Activated T-cell treated with anti-CD3 and anti-CD28 coated beads, Interleukin-2, amount 50 U/mL, for 1 hour (primary cell): ENCODE measurements around the gene NUCB2.

ENCODE experiments used
- DNase-seq: peaks from one replicate; pipeline ENCODE4 v3.0.0-alpha.2; 2020

Gene NUCB2

GRCh38 chr11:17272801-17273200 lies 3.7 kb upstream of the NUCB2 start:
- DNase-seq = no peak

GRCh38 chr11:17273211-17273610 lies 3.3 kb upstream of the NUCB2 start:
- DNase-seq = no peak

- no peak for DNase-seq
Observed at GRCh38 chr11:17273668-17274282, 2.8 kb upstream of the NUCB2 start.

DNA sequence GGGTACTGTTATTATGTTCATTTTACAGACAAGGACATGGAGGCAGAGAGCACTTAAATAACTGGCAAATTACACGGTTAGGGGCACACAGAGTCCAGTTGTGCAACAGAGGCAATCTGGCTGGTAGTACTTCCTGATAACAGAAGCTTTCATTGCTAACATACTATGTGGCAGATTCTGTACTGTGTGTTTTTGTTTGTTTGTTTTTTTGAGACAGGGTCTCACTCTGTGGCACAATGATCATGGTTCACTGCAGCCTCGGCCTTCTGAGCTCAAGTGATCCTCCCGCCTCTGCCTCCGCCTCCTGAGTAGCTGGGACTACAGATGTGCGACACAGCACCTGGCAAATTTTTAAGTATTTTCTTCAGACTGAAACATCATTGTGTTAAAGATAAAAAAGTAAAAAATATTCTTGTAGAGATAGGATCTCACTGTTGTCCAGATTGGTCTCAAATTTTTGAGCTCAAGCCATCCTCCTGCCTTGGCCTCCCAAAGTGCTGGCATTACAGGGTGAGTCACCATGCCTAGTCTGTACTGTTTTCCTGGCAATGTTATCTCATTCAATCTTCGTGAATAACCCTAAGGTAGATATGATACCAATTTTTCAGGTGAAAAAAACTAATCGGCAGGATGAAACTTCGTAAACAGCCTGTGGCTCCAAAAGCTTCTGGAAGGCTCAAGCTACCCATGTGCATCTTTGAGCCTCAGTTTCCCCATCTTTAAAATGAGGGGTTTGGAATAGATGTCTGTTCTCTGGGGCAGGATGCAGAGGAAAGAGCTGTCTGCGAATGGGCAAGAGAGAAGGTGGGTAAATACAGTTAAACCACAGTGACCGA lies 921 bp upstream of the NUCB2 start:
- no peak for DNase-seq

DNA sequence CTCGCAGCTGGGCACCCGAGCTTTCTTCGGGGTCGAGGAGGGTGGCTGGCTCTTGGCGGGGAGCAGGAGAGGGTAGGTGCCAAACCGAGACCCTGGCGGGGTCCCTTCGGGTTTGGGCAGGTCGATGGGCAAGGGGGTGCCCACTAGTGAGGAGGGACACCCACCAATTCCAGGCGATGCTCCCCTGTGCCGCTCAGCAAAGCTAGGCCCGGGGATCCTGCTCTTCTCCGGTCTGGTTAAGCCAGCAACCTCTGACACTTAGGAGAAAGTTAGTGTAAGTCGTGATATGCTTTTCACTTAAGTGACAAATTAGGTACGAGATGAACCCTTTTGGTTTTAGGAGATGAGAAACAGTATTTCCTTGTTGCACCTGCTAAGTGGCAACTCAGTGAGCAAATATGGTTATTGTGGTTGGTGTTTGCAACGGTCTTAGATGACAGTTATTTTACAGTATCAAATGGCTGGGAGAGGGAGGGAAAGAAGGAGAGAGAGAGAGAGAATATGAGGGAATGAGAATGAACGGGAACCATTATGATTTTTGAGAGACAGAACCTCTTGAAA lies 565 bp downstream of the NUCB2 start:
- DNase-seq = no peak

- no peak for DNase-seq
Observed at GRCh38 chr11:17280494-17281127, 4.1 kb downstream of the NUCB2 start.

DNA sequence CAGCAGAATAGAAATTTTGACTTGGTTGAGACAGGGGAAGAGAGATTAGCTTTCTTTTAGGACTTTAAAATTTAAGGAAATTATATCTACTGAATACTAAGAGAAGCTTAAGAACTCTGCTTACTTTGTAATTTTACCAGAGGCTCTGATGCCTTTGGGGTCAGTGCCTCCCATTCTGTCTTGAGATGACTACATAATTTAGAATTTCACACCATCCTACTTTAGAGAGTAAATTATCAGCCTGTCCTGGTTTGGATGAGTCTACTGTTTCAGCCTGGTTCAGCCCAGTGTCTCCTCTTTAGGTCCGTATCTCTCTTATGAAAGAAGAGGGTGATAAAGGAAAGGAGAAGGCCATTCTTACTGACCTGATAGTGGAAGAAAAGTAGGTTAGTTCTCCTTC lies 9.8 kb downstream of the NUCB2 start:
- no peak for DNase-seq

- DNase-seq = no peak
Observed at GRCh38 chr11:17287058-17287457, 10.5 kb downstream of the NUCB2 start.

- no peak for DNase-seq
Observed at GRCh38 chr11:17291710-17292109, 15.2 kb downstream of the NUCB2 start.

- no peak for DNase-seq
Observed at GRCh38 chr11:17293311-17293710, 16.8 kb downstream of the NUCB2 start.

- DNase-seq = no peak
Observed at GRCh38 chr11:17294033-17294432, 17.5 kb downstream of the NUCB2 start.

DNA sequence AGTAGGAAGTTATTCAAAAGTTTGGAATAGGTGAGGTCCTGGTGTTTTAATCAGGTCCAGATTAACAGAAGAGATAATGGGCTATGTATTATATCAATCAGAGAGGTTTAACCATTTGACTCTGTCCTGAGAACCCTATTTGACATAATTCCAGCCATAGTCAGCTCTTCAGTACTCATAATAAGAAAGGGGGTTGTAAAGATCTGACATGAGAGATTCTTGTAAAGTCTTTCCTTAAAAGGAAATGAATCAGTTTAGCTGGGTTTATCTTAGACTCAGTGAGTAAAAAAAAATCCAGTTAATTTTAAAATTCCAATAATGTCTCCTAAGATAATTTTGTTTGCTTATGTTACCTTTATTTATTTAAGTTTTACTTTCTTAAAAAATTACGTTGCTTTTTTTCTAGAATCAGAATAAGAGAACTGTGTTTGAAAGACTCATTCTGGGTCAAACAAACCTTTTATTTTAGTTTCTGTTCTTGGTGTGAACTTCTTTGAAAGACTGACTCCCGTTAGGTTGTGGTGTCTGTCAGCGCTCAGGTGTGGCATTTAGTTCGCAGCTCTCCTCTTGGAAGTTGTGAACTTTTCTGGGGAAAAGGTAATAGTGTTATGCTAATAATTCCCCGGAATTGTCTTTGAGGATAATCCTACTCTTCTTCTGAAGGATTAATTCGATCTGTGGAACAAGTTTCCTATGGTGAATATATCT lies 20.5 kb downstream of the NUCB2 start:
- DNase-seq = no peak

DNA sequence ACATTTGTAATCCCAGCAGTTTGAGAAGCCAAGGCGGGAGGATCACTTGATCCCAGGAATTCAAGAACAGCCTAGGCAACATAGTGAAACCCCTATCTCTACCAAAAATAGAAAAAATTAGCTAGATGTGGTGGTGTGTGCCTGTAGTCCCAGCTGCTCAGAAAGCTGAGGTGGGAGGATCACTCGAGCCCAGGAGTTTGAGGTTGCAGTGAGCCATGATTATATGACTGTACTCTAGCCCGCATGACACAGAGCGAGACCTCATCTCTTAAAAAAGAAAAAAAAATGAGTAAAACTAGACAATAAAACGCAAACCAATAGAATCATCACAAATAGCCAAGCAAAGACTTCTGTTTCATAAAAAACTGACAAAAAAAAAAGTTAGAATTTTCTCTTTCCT lies 21.8 kb downstream of the NUCB2 start:
- no peak for DNase-seq

DNA sequence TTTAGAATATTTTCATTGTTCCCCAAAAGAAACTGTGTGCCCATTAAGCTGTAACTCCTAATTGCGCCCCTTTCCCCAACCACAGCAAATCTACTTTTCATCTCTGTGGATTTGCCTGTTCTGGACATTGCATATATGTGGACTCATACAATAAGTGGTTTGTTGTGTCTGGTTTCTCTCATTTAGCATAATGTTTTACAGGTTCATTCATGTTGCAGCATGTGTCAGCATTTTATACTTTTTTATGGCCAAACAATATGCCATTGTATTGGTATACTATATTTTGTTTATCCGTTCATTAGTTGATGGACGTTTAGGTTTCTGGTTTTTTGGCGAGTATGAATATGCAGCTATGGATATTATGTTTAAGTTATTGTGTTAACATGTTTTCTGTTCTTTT lies 23.8 kb downstream of the NUCB2 start:
- DNase-seq = no peak

- no peak for DNase-seq
Observed at GRCh38 chr11:17313349-17314231, 37.1 kb downstream of the NUCB2 start.

DNA sequence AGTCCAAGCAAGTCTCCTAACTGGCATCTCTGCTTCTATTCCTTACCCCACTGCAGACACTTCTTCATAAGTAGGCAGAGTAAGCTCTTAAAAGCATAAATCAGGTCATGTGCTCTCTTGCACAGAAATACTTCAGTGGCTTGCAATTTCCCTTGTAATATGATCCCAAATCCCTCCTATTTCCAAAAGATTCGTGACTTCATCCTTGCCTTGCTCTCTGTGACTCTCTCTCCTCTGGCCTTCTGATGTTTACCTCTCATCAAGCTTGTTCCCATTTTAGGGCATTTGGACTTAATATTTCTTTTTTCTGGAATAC lies 37.7 kb downstream of the NUCB2 start:
- DNase-seq = no peak

GRCh38 chr11:17314904-17315426 lies 38.4 kb downstream of the NUCB2 start:
- DNase-seq = no peak

- DNase-seq = no peak
Observed at GRCh38 chr11:17328871-17329494, 52.4 kb downstream of the NUCB2 start.

DNA sequence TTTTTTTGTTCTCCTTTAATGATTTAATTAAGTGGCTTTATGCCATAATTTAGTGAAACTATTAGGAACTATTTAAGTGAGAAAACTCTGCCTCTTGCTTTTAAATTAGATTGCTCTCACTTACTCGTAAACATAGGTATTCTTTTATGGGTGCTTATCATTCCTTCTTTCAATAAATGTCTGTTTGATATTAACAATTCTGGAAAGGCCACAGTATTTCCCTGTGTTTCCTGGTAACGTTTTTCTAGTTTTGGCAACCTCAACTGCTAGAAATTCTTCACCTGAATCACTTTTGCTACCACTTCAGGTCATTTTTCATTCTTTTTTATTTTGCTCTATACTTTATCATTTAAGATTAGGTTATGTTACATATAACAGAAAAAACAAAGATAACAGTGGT lies 55.1 kb downstream of the NUCB2 start:
- DNase-seq = no peak

- DNase-seq = no peak
Observed at GRCh38 chr11:17333799-17334586, 57.5 kb downstream of the NUCB2 start.

DNA sequence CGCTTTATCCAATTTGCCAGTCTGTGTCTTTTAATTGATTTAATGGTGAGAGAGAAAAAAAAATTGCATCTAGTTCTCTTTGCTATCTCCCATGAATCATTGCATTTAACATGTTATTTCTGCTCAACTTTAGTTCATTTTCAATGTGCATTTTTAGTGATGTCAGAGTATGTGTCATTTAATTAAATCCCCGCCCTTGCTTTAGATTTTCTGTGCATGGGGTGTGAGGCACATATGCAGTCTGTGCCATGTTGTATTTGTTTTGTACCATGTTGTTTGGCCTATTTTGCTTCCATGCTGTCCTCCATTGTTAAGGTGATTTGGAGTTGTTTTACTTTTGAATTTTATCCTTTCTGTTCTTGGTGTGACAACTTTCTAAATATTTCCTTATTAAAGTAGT lies 66.7 kb downstream of the NUCB2 start:
- no peak for DNase-seq
